Measurements from ENCODE around the gene BICDL2. TPM values are rescaled to one million over a fixed set of nuclear protein-coding genes. Genes with fewer than 3 reads are reported as not detected.

BICDL2 gene
- total and polyA plus RNA-seq, 9 donors = 0.02 to 0.66 (median 0.23) TPM; not detected in 4

DNA sequence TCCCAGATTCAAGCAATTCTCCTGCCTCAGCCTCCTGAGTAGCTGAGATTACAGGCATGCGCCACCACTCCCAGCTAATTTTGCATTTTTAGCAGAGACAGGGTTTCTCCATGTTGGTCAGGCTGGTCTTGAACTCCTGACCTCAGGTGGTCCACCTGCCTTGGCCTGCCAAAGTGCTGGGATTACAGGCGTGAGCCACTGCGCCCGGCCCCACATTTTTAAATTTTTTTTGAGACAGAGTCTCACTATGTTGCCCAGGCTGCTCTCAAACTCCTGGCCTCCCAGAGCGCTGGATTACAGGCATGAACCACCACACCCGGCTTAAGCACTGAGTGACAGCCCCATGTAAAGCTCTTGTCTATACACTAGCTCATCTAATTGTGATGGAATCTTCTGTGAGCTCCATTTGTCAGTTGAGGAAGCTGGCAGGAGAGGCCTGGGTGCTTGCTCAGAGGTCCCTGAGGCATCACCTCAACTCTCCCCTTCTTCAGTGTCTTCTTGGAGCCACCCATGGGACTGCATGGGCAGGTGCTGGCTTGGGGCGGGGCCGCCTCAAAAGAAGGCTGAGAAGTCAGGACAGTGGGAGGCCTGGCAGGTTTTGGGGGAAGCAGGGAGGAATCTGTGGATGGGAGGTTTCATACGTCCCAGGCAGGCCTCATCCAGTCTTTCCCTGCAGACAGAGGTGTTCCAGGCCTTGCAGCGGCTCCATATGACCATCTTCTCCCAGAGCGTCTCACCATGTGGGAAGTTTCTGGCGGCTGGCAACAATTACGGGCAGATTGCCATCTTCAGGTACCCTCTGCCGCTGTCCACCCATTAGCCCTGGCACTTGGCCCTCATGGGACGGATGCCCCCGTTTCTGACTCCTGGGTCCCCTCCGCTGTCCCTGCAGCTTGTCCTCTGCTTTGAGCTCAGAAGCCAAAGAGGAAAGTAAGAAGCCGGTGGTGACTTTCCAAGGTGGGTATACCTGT lies 11.4 kb downstream of the BICDL2 start:
- Histone ChIP-seq H3K4me1 (ENCODE audit: control insufficient read depth, insufficient read depth, low read length) (peaks cover 63% of the 10 kb centered on the region), H3K9me3 (replicated peaks; ENCODE audit: control insufficient read depth, low read depth, low read length) (no peaks in the 10 kb centered on the region), H3K36me3 (ENCODE audit: control insufficient read depth, insufficient read depth, low read length) (peaks cover 26% of the 10 kb centered on the region), H3K27ac (ENCODE audit: low read length) (no peak overlapping the region), H3K27me3 (ENCODE audit: control insufficient read depth, insufficient read depth, low read length) (peaks cover 20% of the 10 kb centered on the region), H3K4me3 (ENCODE audit: low read length) (no peak overlapping the region)
- no peak for DNase-seq
- 94% methylated on average over 13 of the region's 18 CpGs for WGBS (ENCODE audit: insufficient coverage)

DNA sequence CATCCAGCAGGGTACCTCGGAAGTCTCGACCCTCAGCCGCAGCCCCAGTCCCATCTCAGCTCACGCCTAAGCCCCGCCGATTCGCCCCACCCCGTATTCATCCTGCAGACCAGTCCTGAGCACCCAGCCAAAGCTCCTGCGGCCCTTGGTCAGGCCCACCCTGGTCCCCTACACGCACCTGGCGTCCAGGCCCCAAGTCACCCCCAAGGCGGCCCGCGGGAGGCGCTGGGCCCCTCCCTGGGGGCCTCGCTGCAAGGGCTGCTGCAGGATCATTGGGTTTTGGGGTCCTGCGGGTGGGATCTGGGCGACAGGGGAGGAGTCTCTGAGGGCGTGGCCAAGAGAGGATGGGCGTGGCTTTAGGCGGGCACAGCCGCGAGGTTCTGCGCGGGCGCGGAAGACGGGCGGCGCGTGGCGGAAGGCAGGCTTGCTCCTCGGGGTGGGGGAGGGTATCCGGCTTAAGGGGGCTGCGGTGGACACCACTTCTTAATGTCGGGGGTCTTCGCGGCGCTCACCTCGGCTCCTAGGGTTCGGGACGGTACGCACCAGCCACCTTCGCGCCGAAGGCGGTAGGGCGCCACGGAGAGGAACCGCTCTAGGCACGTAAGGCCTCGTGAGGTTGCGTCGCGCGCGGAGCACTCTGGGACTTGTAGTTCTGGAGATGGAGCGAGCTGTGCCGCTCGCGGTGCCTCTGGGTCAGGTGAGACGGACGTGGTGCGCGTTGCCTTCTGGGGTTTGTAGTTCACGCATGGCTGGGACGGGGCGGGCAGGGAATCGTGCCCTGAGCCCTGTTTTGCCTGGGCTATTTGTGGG lies 12.9 kb downstream of the BICDL2 start, which contains the start of the genes HCFC1R1 and THOC6:
TSS of gene HCFC1R1 (minus strand) at position 274 of the 810 bp plus-strand sequence. CDS start at position 273, 1 bp downstream.
TSS of gene THOC6 (plus strand) at position 367 of the 810 bp plus-strand sequence. CDS start at position 659, 292 bp downstream.
- peaks cover 26% of the 10 kb centered on the region for H3K36me3 ChIP-seq (ENCODE audit: control insufficient read depth, insufficient read depth, low read length)
- peaks cover 15% of the 10 kb centered on the region for H3K27me3 ChIP-seq (ENCODE audit: control insufficient read depth, insufficient read depth, low read length)
- WGBS (ENCODE audit: insufficient coverage) = under 1% methylated on average over 67 of the region's 69 CpGs

DNA sequence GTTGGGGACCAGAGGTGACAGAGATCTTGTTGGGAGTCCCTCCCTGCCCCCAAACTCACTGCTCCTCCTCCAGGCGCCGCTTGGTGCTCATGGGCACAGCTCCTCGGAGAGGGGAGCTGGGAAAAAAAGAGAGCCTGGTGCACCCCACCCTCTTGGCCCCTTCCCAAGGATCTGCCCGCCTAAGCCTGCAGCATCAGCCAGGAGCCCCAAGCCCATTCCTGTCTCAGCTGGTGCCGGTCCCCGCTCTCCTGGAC lies 13.4 kb downstream of the BICDL2 start:
- H3K4me1 ChIP-seq (ENCODE audit: control insufficient read depth, insufficient read depth, low read length) = peaks cover 56% of the 10 kb centered on the region
- peak; percentile 74 for DNase-seq
- H3K9me3 ChIP-seq (replicated peaks; ENCODE audit: control insufficient read depth, low read depth, low read length) = no peaks in the 10 kb centered on the region
- H3K4me3 ChIP-seq (ENCODE audit: low read length) = peak overlapping the region; percentile 65
- WGBS (ENCODE audit: insufficient coverage) = 18% methylated on average over 3 of the region's 6 CpGs
- peaks cover 15% of the 10 kb centered on the region for H3K27me3 ChIP-seq (ENCODE audit: control insufficient read depth, insufficient read depth, low read length)
- peaks cover 26% of the 10 kb centered on the region for H3K36me3 ChIP-seq (ENCODE audit: control insufficient read depth, insufficient read depth, low read length)
- H3K27ac ChIP-seq (ENCODE audit: low read length) = peak overlapping the region; percentile 98

More for the DNA sequence above, 12.9 kb downstream of the BICDL2 start, which contains the start of the genes HCFC1R1 and THOC6:
- H3K27ac ChIP-seq (ENCODE audit: low read length) = peak within 1 kb of the TSS; percentile 98
- H3K4me1 ChIP-seq (ENCODE audit: control insufficient read depth, insufficient read depth, low read length) = peaks cover 59% of the 10 kb centered on the region
- peak within 1 kb of the TSS; percentile 65 for H3K4me3 ChIP-seq (ENCODE audit: low read length)
- peak; percentile 99 for DNase-seq
- no peaks in the 10 kb centered on the region for H3K9me3 ChIP-seq (replicated peaks; ENCODE audit: control insufficient read depth, low read depth, low read length)

DNA sequence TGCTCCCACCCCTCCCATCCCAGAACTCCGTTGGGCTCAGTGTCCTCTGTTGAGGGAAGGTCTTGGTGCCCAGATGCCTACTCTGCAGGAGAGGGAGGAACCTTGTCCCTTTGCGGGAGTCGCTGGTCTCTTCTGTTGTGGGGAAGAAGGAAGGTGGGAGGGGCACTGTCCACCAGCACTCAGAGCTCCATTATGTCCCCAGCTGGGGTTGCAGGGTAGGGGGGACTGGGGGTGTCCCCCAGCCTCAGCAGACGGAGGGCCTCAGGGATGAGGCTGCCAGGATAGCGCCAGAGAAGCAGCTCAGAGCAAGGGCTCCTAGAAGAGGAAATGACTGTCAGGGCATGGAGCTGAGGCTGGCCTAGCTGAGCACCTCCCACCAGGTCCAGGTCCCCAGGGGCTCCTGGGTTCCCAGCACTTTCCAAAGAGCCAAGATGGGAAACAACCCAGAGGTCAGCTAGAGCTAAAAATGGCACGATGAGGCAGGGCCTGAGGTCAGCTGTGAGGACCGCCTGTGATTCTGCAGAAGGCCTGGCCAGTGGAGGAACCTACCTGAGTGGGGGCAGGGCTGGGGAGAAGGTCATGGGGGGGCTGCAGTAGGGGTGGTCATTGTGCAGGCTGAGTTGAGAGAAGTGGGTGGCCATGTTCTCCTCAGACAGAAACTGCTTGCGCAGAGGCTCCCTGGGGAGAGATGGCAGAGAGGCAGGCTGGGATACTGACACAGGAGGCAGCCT lies 13.9 kb downstream of the BICDL2 start:
- peaks cover 57% of the 10 kb centered on the region for H3K4me1 ChIP-seq (ENCODE audit: control insufficient read depth, insufficient read depth, low read length)
- H3K36me3 ChIP-seq (ENCODE audit: control insufficient read depth, insufficient read depth, low read length) = peaks cover 26% of the 10 kb centered on the region
- peaks cover 19% of the 10 kb centered on the region for H3K27me3 ChIP-seq (ENCODE audit: control insufficient read depth, insufficient read depth, low read length)
- peak overlapping the region; percentile 98 for H3K27ac ChIP-seq (ENCODE audit: low read length)
- peak overlapping the region; percentile 65 for H3K4me3 ChIP-seq (ENCODE audit: low read length)
- H3K9me3 ChIP-seq (replicated peaks; ENCODE audit: control insufficient read depth, low read depth, low read length) = no peaks in the 10 kb centered on the region
- peak; percentile 68 for DNase-seq
- 24% methylated on average over 6 of the region's 8 CpGs for WGBS (ENCODE audit: insufficient coverage)

DNA sequence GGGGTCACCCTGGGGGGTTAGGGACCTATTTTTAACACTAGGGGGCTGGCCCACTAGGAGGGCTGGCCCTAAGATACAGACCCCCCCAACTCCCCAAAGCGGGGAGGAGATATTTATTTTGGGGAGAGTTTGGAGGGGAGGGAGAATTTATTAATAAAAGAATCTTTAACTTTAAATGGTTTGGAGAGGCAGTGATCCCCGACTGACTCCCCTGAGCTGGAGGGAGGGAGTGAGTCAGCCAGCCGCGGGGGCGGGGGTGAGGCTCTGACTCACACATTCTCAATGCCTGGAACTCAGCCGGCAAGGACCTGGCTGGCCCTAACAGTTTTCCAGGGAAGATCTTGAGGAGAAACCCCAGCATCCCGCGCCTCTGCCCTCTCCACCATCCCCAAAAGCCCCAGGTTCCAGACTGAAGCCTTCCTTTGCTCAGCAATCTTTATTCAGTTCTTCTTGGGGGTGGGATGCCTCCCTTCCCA lies 14.5 kb downstream of the BICDL2 start:
- Histone ChIP-seq H3K4me1 (ENCODE audit: control insufficient read depth, insufficient read depth, low read length) (peaks cover 54% of the 10 kb centered on the region), H3K9me3 (replicated peaks; ENCODE audit: control insufficient read depth, low read depth, low read length) (no peaks in the 10 kb centered on the region), H3K36me3 (ENCODE audit: control insufficient read depth, insufficient read depth, low read length) (peaks cover 24% of the 10 kb centered on the region), H3K27me3 (ENCODE audit: control insufficient read depth, insufficient read depth, low read length) (peaks cover 26% of the 10 kb centered on the region), H3K27ac (ENCODE audit: low read length) (peak overlapping the region; percentile 98), H3K4me3 (ENCODE audit: low read length) (peak overlapping the region; percentile 65)
- peak; percentile 97 for DNase-seq
- 8% methylated on average over 5 of the region's 8 CpGs for WGBS (ENCODE audit: insufficient coverage)

DNA sequence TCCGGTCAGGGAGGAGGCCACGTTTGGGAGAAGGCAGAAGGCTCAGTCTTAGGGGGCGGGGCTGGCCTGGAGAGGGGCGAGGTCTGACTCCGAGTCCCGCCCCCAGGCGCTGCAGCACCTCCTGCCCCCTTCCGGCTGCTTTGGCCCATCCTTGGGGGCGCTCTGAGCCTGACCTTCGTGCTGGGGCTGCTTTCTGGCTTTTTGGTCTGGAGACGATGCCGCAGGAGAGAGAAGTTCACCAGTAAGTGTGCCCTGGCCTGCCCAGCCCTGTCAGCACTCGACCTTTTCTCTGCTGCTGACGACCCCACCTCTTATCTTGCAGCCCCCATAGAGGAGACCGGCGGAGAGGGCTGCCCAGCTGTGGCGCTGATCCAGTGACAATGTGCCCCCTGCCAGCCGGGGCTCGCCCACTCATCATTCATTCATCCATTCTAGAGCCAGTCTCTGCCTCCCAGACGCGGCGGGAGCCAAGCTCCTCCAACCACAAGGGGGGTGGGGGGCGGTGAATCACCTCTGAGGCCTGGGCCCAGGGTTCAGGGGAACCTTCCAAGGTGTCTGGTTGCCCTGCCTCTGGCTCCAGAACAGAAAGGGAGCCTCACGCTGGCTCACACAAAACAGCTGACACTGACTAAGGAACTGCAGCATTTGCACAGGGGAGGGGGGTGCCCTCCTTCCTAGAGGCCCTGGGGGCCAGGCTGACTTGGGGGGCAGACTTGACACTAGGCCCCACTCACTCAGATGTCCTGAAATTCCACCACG lies 15.1 kb downstream of the BICDL2 start:
- peak; percentile 88 for DNase-seq
- peaks cover 30% of the 10 kb centered on the region for H3K27me3 ChIP-seq (ENCODE audit: control insufficient read depth, insufficient read depth, low read length)
- peaks cover 52% of the 10 kb centered on the region for H3K4me1 ChIP-seq (ENCODE audit: control insufficient read depth, insufficient read depth, low read length)
- H3K9me3 ChIP-seq (replicated peaks; ENCODE audit: control insufficient read depth, low read depth, low read length) = no peaks in the 10 kb centered on the region
- WGBS (ENCODE audit: insufficient coverage) = 3% methylated on average over 16 of the region's 25 CpGs
- H3K4me3 ChIP-seq (ENCODE audit: low read length) = peak overlapping the region; percentile 65
- H3K27ac ChIP-seq (ENCODE audit: low read length) = peak overlapping the region; percentile 98
- peaks cover 18% of the 10 kb centered on the region for H3K36me3 ChIP-seq (ENCODE audit: control insufficient read depth, insufficient read depth, low read length)

DNA sequence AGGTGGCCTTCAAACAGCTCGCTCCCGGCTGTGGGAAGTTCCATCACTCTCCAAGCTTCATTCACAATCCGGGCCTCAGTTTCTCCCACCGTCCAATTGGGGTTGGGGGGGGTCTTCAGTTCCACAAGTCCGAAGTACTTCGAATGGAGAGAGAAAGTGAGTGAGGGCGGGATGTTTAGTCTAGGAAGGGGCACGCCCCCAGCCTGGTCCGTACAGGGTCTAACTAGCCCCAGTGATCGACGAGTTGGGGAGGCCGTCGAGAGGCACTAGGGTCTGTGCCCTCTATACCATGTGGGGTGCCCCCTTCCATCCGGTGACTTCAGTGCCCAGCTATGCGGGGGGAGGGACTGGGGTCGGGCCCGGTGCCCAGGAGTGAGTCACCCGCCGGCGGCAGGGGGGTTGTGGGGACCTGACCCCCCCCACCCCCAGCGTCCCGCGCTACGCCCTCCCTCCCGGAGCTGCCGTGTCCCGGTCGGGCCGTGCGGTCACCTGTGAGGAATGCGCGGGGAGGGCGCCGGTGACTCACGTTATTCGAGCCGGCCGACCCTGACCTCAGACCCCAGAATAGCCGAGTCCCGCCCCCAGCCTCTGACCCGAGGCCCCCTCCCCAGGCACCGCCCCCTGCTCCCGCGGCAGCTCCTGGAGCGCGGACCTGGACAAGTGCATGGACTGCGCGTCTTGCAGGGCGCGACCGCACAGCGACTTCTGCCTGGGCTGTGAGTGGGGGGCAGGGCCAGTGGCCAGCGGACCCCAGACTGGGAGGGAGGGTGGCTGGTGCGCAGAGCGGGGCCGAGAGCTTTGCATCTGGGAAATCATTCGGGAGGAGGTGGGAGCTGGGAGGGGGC lies 15.9 kb downstream of the BICDL2 start:
- H3K4me3 ChIP-seq (ENCODE audit: low read length) = peak overlapping the region; percentile 65
- under 1% methylated on average over 40 of the region's 57 CpGs for WGBS (ENCODE audit: insufficient coverage)
- DNase-seq = peak; percentile 76
- peaks cover 10% of the 10 kb centered on the region for H3K36me3 ChIP-seq (ENCODE audit: control insufficient read depth, insufficient read depth, low read length)
- no peaks in the 10 kb centered on the region for H3K9me3 ChIP-seq (replicated peaks; ENCODE audit: control insufficient read depth, low read depth, low read length)
- H3K4me1 ChIP-seq (ENCODE audit: control insufficient read depth, insufficient read depth, low read length) = peaks cover 52% of the 10 kb centered on the region
- peak overlapping the region; percentile 98 for H3K27ac ChIP-seq (ENCODE audit: low read length)
- peaks cover 36% of the 10 kb centered on the region for H3K27me3 ChIP-seq (ENCODE audit: control insufficient read depth, insufficient read depth, low read length)

DNA sequence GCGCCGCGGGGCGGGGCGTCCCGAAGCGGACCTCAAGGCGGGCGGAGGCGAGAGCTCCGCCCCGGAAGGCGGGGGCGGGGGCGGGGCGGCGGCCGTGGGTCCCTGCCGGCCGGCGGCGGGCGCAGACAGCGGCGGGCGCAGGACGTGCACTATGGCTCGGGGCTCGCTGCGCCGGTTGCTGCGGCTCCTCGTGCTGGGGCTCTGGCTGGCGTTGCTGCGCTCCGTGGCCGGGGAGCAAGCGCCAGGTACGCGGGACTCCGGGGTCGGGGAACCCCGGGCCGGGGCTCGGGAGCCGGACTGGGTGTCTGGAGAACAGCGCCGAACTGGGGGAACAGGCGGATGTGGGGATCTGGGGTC lies 16.5 kb downstream of the BICDL2 start, which contains the start of gene TNFRSF12A:
TSS of gene TNFRSF12A (plus strand) at position 122 of the 357 bp plus-strand sequence. CDS start at position 152, 30 bp downstream.
- Histone ChIP-seq H3K9me3 (replicated peaks; ENCODE audit: control insufficient read depth, low read depth, low read length) (no peaks in the 10 kb centered on the region), H3K36me3 (ENCODE audit: control insufficient read depth, insufficient read depth, low read length) (peaks cover 4% of the 10 kb centered on the region), H3K4me1 (ENCODE audit: control insufficient read depth, insufficient read depth, low read length) (peaks cover 52% of the 10 kb centered on the region), H3K27ac (ENCODE audit: low read length) (peak within 1 kb of the TSS; percentile 98), H3K4me3 (ENCODE audit: low read length) (peak within 1 kb of the TSS; percentile 65), H3K27me3 (ENCODE audit: control insufficient read depth, insufficient read depth, low read length) (peaks cover 42% of the 10 kb centered on the region)
- WGBS (ENCODE audit: insufficient coverage) = under 1% methylated on average over 45 of the region's 49 CpGs
- peak; percentile 88 for DNase-seq
